Erythroblast (primary cell): ENCODE results near the gene HEXB.

Experiments
- GATA1 ChIP-seq: IDR thresholded peaks from 2 replicates; pipeline ENCODE4 v1.6.1; 2011; ENCODE audit warnings: low read depth, mild to moderate bottlenecking, control low read depth, low read length, moderate library complexity
- POLR2A ChIP-seq: IDR thresholded peaks from 2 replicates; pipeline ENCODE4 v1.6.1; 2011; ENCODE audit warnings: mild to moderate bottlenecking, low read length

DNA sequence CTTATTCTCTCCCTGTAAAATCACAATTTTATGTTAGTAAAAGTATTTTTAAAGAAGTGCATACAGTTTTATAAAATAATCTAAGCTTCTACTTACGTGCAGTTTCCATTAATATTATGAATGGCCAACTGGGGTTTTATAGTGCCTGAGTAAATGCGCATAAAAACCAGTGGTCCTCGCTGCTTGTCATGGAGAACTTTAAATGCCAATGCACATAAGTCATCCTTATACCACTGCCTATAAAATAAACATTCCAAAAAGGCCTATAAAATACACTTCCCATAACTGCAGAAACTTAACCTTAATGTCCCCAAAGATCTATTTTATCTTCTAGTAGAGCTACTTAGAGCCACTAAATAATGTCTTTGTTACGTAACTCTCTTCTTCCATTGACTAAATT lies 53.4 kb downstream of the HEXB start:
- TF ChIP-seq POLR2A (no peak), GATA1 (no peak)
